WTC11 (cell line): ENCODE data around the gene NOL4. TPM values are rescaled to one million over a fixed set of nuclear protein-coding genes. Genes with fewer than 3 reads are reported as not detected.

Experiments used
- ATF1 ChIP-seq: sonication (generic); formaldehyde crosslinking; IDR thresholded peaks from 2 replicates; pipeline ENCODE4 v1.8.1; 2023; ENCODE audit warnings: mild to moderate bottlenecking, moderate library complexity, missing genetic modification reagents
- EMX1 ChIP-seq: fragments of 250-450 bp; sonication (Bioruptor Pico); IDR thresholded peaks from 2 replicates; pipeline ENCODE4 v1.8.0; 2021; ENCODE audit warnings: mild to moderate bottlenecking
- FOXK1 ChIP-seq: sonication (generic); formaldehyde crosslinking; IDR thresholded peaks from 2 replicates; pipeline ENCODE4 v1.8.0; 2022; ENCODE audit warnings: mild to moderate bottlenecking, moderate library complexity, missing genetic modification reagents
- KAT7 ChIP-seq: sonication (generic); formaldehyde crosslinking; IDR thresholded peaks from 2 replicates; pipeline ENCODE4 v1.8.1; 2023; ENCODE audit warnings: missing genetic modification reagents, mild to moderate bottlenecking, borderline replicate concordance
- MXD4 ChIP-seq: fragments of 250-450 bp; sonication (Bioruptor Pico); IDR thresholded peaks from 2 replicates; pipeline ENCODE4 v1.8.0; 2021; ENCODE audit warnings: mild to moderate bottlenecking, moderate library complexity, borderline replicate concordance
- NFATC4 ChIP-seq: fragments of 250-450 bp; sonication (Bioruptor Pico); IDR thresholded peaks from 2 replicates; pipeline ENCODE4 v1.9.0; 2021; ENCODE audit warnings: mild to moderate bottlenecking
- NR1H2 ChIP-seq: sonication (generic); formaldehyde crosslinking; IDR thresholded peaks from 2 replicates; pipeline ENCODE4 v1.9.0; 2021; ENCODE audit warnings: mild to moderate bottlenecking, moderate library complexity, missing genetic modification reagents
- RELA ChIP-seq: sonication (generic); formaldehyde crosslinking; IDR thresholded peaks from 2 replicates; pipeline ENCODE4 v1.8.1; 2022; ENCODE audit warnings: missing genetic modification reagents, mild to moderate bottlenecking, borderline replicate concordance
- SP1 ChIP-seq: sonication (generic); formaldehyde crosslinking; conservative IDR thresholded peaks from 2 replicates; pipeline ENCODE4 v1.8.1; 2022; ENCODE audit warnings: missing genetic modification reagents
- ZNF263 ChIP-seq: sonication (generic); formaldehyde crosslinking; IDR thresholded peaks from 2 replicates; pipeline ENCODE4 v1.8.1; 2022; ENCODE audit warnings: low read depth, mild to moderate bottlenecking, moderate library complexity, missing genetic modification reagents
- ZNF423 ChIP-seq: fragments of 250-450 bp; sonication (Bioruptor Pico); IDR thresholded peaks from 2 replicates; pipeline ENCODE4 v2.1.2; 2022; ENCODE audit warnings: mild to moderate bottlenecking, moderate library complexity
- total RNA-seq: library from RNA; stranded (reverse); gene quantifications from 3 replicates; pipeline ENCODE4 v1.2.3, GENCODE V29; 2021
- TF ChIP-seq, protein P1 (sequence below): sonication (generic); formaldehyde crosslinking; IDR thresholded peaks from 2 replicates; pipeline ENCODE4 v1.8.1; 2023; ENCODE audit warnings: mild to moderate bottlenecking, moderate library complexity, missing genetic modification reagents
- TF ChIP-seq, protein P2 (sequence below): sonication (generic); formaldehyde crosslinking; IDR thresholded peaks from 2 replicates; pipeline ENCODE4 v1.8.0; 2023; ENCODE audit warnings: missing genetic modification reagents, mild to moderate bottlenecking, borderline replicate concordance
- TF ChIP-seq, protein P3 (sequence below): fragments of 250-450 bp; sonication (Bioruptor Pico); conservative IDR thresholded peaks from 2 replicates; pipeline ENCODE4 v1.9.0; 2021; ENCODE audit warnings: mild to moderate bottlenecking
- TF ChIP-seq, protein P4 (sequence below): sonication (generic); formaldehyde crosslinking; IDR thresholded peaks from 2 replicates; pipeline ENCODE4 v1.8.1; 2022; ENCODE audit warnings: low read depth, mild to moderate bottlenecking, moderate library complexity, missing genetic modification reagents, borderline replicate concordance
- TF ChIP-seq, protein P5 (sequence below): sonication (generic); formaldehyde crosslinking; IDR thresholded peaks from 2 replicates; pipeline ENCODE4 v1.8.1; 2022; ENCODE audit warnings: mild to moderate bottlenecking, missing genetic modification reagents, moderate library complexity, borderline replicate concordance
- TF ChIP-seq, protein P6 (sequence below): fragments of 250-450 bp; sonication (Bioruptor Pico); IDR thresholded peaks from 2 replicates; pipeline ENCODE4 v1.9.0; 2021; ENCODE audit warnings: moderate library complexity, mild to moderate bottlenecking, inconsistent platforms, borderline replicate concordance
- TF ChIP-seq, protein P7 (sequence below): sonication (generic); formaldehyde crosslinking; IDR thresholded peaks from 2 replicates; pipeline ENCODE4 v1.8.0; 2022; ENCODE audit warnings: mild to moderate bottlenecking, missing genetic modification reagents
- TF ChIP-seq, protein P8 (sequence below): sonication (generic); formaldehyde crosslinking; IDR thresholded peaks from 2 replicates; pipeline ENCODE4 v1.8.0; 2022; ENCODE audit warnings: mild to moderate bottlenecking, missing genetic modification reagents
- TF ChIP-seq, protein P9 (sequence below): sonication (generic); formaldehyde crosslinking; IDR thresholded peaks from 2 replicates; pipeline ENCODE4 v1.8.1; 2022; ENCODE audit warnings: mild to moderate bottlenecking, moderate library complexity, missing genetic modification reagents

Gene NOL4
- total RNA-seq, 1 experiment from 2014 or later: 1.2 TPM

DNA sequence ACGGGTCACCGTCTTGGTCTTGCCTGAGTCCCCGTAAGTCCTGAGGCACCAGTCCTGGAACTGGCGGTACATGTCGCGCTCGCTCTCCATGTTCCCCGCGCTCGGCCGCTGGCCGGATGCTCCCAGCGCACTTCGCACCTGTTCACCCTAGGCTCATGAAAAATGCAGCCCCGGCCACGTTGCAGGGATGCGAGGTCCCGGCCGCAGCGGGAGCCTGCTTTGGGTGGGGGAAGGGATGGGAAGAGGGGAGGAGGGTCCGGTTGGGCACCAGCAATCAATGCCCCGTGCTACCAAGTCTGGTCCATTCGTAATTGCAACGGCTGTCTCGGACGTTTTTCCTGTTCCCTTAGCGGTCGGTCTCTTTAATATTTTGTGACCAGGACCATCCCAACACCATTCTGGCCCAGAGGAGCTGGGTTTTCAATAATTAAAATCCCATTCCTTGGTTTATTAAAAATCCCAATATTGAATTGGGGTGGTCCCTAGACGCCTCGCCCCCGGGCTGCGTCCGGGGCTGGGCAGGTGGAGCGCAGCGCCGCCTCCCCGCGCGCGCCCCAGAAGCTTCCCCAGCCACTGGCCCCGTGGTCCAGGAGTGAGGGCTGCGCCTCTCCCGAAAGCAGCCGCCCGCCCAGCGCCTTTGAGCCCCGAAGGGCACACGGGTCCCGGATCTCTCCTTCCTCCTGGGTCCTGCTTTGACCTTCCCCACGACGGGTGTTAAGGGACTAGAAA lies 1.4 kb downstream of the NOL4 start (continued):
- TF ChIP-seq, protein P1, sequence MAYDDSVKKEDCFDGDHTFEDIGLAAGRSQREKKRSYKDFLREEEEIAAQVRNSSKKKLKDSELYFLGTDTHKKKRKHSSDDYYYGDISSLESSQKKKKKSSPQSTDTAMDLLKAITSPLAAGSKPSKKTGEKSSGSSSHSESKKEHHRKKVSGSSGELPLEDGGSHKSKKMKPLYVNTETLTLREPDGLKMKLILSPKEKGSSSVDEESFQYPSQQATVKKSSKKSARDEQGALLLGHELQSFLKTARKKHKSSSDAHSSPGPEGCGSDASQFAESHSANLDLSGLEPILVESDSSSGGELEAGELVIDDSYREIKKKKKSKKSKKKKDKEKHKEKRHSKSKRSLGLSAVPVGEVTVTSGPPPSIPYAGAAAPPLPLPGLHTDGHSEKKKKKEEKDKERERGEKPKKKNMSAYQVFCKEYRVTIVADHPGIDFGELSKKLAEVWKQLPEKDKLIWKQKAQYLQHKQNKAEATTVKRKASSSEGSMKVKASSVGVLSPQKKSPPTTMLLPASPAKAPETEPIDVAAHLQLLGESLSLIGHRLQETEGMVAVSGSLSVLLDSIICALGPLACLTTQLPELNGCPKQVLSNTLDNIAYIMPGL (CRISPR knock-in tag): peak; percentile 17; the same call in 1 of the 2 replicates
- TF ChIP-seq MXD4 (no peak), ATF1 (CRISPR knock-in tag) (peak; percentile 81; the same call in 1 of the 2 replicates), ZNF263 (CRISPR knock-in tag) (no peak), NFATC4 (CRISPR knock-in tag) (no peak), FOXK1 (CRISPR knock-in tag) (peak; percentile 57; the same call in 1 of the 2 replicates), EMX1 (CRISPR knock-in tag) (no peak), ZNF423 (CRISPR knock-in tag) (no peak), SP1 (CRISPR knock-in tag) (peak; percentile 42; the same call in 1 of the 2 replicates), NR1H2 (peak; percentile 9; the same call in 1 of the 2 replicates), KAT7 (CRISPR knock-in tag) (no peak), RELA (CRISPR knock-in tag) (peak; percentile 46; the same call in 1 of the 2 replicates)
- TF ChIP-seq, protein P2, sequence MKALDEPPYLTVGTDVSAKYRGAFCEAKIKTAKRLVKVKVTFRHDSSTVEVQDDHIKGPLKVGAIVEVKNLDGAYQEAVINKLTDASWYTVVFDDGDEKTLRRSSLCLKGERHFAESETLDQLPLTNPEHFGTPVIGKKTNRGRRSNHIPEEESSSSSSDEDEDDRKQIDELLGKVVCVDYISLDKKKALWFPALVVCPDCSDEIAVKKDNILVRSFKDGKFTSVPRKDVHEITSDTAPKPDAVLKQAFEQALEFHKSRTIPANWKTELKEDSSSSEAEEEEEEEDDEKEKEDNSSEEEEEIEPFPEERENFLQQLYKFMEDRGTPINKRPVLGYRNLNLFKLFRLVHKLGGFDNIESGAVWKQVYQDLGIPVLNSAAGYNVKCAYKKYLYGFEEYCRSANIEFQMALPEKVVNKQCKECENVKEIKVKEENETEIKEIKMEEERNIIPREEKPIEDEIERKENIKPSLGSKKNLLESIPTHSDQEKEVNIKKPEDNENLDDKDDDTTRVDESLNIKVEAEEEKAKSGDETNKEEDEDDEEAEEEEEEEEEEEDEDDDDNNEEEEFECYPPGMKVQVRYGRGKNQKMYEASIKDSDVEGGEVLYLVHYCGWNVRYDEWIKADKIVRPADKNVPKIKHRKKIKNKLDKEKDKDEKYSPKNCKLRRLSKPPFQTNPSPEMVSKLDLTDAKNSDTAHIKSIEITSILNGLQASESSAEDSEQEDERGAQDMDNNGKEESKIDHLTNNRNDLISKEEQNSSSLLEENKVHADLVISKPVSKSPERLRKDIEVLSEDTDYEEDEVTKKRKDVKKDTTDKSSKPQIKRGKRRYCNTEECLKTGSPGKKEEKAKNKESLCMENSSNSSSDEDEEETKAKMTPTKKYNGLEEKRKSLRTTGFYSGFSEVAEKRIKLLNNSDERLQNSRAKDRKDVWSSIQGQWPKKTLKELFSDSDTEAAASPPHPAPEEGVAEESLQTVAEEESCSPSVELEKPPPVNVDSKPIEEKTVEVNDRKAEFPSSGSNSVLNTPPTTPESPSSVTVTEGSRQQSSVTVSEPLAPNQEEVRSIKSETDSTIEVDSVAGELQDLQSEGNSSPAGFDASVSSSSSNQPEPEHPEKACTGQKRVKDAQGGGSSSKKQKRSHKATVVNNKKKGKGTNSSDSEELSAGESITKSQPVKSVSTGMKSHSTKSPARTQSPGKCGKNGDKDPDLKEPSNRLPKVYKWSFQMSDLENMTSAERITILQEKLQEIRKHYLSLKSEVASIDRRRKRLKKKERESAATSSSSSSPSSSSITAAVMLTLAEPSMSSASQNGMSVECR (CRISPR knock-in tag): peak; percentile 83
- TF ChIP-seq, protein P3, sequence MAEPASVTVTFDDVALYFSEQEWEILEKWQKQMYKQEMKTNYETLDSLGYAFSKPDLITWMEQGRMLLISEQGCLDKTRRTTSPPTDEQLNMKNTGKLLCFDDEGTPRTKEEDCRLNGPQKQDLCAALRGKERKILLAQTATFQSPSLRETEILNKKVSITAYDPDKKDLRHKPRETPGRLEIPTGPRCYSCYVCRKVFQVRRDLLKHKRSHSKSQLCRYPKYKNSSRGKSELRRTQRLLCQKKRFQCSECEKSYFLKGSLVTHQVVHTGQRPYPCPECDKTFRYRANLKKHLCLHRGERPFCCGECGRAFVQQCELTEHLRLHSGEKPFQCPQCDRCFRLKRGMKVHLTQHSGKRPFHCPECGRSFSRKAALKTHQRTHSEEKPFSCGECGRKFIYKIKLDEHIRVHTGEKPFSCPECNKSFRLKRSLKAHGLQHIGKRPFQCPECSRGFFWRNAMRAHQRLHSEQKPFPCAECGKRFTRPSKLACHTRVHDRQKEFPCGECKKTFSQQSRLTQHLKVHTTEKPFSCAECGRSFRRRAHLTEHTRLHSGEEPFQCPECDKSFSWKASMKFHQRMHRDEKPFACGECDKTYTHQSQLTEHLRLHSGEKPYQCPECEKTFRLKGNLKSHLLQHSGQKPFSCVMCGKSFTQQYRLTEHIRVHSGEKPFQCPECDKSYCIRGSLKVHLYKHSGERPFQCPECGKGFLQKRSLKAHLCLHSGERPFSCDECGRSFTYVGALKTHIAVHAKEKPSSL (CRISPR knock-in tag): no peak
- TF ChIP-seq, protein P4, sequence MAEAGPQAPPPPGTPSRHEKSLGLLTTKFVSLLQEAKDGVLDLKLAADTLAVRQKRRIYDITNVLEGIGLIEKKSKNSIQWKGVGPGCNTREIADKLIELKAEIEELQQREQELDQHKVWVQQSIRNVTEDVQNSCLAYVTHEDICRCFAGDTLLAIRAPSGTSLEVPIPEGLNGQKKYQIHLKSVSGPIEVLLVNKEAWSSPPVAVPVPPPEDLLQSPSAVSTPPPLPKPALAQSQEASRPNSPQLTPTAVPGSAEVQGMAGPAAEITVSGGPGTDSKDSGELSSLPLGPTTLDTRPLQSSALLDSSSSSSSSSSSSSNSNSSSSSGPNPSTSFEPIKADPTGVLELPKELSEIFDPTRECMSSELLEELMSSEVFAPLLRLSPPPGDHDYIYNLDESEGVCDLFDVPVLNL (CRISPR knock-in tag): 0 out of 2 replicates have a peak, but pooled peaks have one; percentile 70
- TF ChIP-seq, protein P5, sequence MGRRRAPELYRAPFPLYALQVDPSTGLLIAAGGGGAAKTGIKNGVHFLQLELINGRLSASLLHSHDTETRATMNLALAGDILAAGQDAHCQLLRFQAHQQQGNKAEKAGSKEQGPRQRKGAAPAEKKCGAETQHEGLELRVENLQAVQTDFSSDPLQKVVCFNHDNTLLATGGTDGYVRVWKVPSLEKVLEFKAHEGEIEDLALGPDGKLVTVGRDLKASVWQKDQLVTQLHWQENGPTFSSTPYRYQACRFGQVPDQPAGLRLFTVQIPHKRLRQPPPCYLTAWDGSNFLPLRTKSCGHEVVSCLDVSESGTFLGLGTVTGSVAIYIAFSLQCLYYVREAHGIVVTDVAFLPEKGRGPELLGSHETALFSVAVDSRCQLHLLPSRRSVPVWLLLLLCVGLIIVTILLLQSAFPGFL (CRISPR knock-in tag): no peak
- TF ChIP-seq, protein P6, sequence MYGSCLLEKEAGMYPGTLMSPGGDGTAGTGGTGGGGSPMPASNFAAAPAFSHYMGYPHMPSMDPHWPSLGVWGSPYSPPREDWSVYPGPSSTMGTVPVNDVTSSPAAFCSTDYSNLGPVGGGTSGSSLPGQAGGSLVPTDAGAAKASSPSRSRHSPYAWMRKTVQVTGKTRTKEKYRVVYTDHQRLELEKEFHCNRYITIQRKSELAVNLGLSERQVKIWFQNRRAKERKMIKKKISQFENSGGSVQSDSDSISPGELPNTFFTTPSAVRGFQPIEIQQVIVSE (CRISPR knock-in tag): no peak
- TF ChIP-seq, protein P7, sequence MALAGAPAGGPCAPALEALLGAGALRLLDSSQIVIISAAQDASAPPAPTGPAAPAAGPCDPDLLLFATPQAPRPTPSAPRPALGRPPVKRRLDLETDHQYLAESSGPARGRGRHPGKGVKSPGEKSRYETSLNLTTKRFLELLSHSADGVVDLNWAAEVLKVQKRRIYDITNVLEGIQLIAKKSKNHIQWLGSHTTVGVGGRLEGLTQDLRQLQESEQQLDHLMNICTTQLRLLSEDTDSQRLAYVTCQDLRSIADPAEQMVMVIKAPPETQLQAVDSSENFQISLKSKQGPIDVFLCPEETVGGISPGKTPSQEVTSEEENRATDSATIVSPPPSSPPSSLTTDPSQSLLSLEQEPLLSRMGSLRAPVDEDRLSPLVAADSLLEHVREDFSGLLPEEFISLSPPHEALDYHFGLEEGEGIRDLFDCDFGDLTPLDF (CRISPR knock-in tag): peak; percentile 95
- TF ChIP-seq, protein P8, sequence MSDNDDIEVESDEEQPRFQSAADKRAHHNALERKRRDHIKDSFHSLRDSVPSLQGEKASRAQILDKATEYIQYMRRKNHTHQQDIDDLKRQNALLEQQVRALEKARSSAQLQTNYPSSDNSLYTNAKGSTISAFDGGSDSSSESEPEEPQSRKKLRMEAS (CRISPR knock-in tag): peak; percentile 94
- TF ChIP-seq, protein P9, sequence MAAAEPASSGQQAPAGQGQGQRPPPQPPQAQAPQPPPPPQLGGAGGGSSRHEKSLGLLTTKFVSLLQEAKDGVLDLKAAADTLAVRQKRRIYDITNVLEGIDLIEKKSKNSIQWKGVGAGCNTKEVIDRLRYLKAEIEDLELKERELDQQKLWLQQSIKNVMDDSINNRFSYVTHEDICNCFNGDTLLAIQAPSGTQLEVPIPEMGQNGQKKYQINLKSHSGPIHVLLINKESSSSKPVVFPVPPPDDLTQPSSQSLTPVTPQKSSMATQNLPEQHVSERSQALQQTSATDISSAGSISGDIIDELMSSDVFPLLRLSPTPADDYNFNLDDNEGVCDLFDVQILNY: peak; percentile 78; the same call in 1 of the 2 replicates
